ENCODE measurements around the gene CCNL2. TPM values are rescaled to one million over a fixed set of nuclear protein-coding genes. Genes with fewer than 3 reads are reported as not detected.

Gene CCNL2
- total RNA-seq, 1 donor from 2014 or later = 225 TPM

DNA sequence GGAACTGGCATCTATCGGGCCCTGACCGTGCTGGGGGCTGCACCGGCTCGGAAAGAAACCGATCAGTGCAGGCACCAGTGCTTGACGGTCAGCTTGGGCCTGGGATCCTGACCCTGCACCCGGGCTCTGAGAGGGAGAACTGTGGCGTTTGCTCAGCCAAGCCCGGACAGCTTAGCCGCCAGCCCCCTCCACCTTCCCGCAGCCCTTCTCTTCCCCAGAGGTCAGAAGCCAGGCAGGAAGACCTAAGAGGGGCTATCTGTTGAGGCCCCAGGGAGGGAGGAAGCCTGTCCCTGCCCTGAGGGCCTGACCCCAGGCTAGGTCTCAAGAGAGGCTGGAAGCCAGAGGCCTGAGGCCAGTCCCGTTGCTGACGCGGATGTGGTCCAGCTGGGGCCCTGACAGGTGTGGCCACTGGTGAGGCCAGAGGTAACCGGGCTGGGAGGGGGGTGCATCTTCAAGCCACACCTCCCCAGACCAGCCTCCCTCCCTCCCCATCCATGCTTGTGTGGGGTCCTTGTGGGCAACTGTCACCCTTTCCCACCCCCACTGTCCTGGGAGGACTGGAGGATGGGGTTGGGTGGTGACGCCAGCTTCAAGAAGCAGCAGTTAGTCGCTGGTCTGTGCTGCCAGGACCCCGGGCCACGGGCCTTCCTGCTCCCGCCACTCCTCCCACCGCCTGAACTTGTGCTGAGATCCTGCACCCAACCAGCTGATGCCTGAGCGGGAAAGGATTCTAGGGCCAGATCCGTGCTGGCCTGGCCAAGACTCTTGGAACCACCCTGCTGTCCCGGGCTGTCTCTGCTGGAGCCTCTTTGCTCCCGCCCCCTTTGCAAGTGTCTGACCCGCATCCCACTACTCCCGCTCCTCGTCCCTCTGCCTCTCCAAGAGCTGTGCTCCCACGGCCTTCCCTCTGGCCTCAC lies 47.4 kb downstream of the CCNL2 start:
- CTCF ChIA-PET = interaction anchor here (1.3 kb wide), 1 partner anchor 19 kb away, joined by 4 read pairs; no protein-coding TSS in a partner anchor
- POLR2A ChIA-PET = no interaction called here
- Mint-ChIP-seq H3K36me3 (ENCODE audit: low read depth) (no peaks in the 10 kb centered on the region), H3K9me3 (no peaks in the 10 kb centered on the region), H3K4me3 (peak overlapping the region; percentile 59), H3K27ac (peak overlapping the region; percentile 43), H3K27me3 (peaks cover 12% of the 10 kb centered on the region), H3K4me1 (peaks cover 27% of the 10 kb centered on the region)
- TF ChIP-seq CTCF (IDR thresholded peaks at IDR 0.05) = no peak
- DNase-seq = no peak
- ATAC-seq (ENCODE audit: low read depth) = no peak
- intact Hi-C loops (cut with micrococcal nuclease) = loop anchor here (5.0 kb wide), 1 partner anchor 91 kb away; no protein-coding TSS in a partner anchor

DNA sequence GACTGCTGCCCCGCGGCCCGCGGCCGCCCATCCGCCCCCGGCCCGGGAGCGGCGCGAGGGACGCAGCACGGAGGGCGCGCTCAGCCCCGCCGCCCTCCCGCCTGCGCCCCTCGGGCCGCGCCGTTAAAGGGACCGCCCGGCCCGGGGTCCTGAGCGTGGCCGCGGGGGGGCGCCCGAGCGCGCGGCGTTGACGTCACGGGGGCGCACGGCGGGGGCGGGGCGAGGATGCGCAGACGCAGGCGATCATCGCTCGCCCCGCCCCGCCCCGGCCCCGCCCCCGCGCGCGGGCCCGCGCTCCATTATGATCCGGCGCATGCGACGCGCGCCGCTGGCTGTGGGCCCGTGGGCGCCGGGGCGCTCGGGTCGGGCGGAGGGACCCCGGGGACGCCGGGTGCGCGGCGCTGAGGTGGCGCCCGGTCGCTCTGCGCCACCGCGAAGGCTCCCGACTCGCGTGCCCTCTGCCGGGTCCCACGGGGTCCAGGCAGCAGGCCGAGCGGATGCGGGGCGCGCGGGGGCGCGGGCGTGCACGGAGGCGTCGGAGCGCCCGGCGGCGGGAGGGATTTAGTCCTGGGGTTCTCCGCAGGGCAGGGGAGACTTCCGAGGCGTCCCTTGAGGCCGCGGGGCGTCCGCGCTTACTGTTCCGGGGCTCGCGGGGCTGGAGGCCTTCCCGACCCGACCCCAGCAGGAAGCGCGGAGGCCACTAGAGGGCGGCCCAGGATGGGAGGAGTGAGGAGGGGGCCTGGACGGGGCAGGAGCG lies 49.7 kb downstream of the CCNL2 start, which contains the start of gene DVL1:
DVL1 (minus strand) TSS at position 163 of the 757 bp plus-strand sequence. CDS start 353 bp downstream, outside the sequence.
- Mint-ChIP-seq H3K4me1 (peaks cover 30% of the 10 kb centered on the region), H3K27ac (no peak within 1 kb of the TSS), H3K4me3 (peak within 1 kb of the TSS; percentile 77), H3K36me3 (ENCODE audit: low read depth) (no peaks in the 10 kb centered on the region), H3K9me3 (no peaks in the 10 kb centered on the region), H3K27me3 (peaks cover 12% of the 10 kb centered on the region)
- DNase-seq (peak; percentile 75), ATAC-seq (ENCODE audit: low read depth) (peak; percentile 84)
- intact Hi-C loops (cut with micrococcal nuclease) = loop anchor here (1.0 to 5.0 kb wide), 4 partner anchors 25 to 93 kb away; partner anchors contain the start of genes AURKAIP1, CPTP, INTS11 and PUSL1
- TF ChIP-seq CTCF (IDR thresholded peaks at IDR 0.05) = no peak
- CTCF ChIA-PET = no interaction called here
- POLR2A ChIA-PET = interaction anchor here (1.2 kb wide), 1 partner anchor 317 kb away, joined by 3 read pairs; no protein-coding TSS in a partner anchor

GRCh38 chr1:1348420-1349255 lies 50.5 kb downstream of the CCNL2 start:
- Mint-ChIP-seq H3K9me3 (no peaks in the 10 kb centered on the region), H3K4me3 (peak overlapping the region; percentile 77), H3K4me1 (peaks cover 27% of the 10 kb centered on the region), H3K27ac (no peak overlapping the region), H3K27me3 (peaks cover 10% of the 10 kb centered on the region), H3K36me3 (ENCODE audit: low read depth) (no peaks in the 10 kb centered on the region)
- no peak for TF ChIP-seq CTCF (IDR thresholded peaks at IDR 0.05)
- ATAC-seq (ENCODE audit: low read depth) (peak; percentile 47), DNase-seq (no peak)
- CTCF ChIA-PET = interaction anchor here (0.8 kb wide), 1 partner anchor 156 kb away, joined by 3 read pairs; no protein-coding TSS in a partner anchor
- POLR2A ChIA-PET = interaction anchor here (0.5 to 1.4 kb wide), 7 partner anchors 24 to 316 kb away, joined by 3 to 10 read pairs (median 3); partner anchors contain the start of genes AURKAIP1, CCNL2, CPTP and INTS11
- intact Hi-C loops (cut with micrococcal nuclease) = loop anchor here (1.0 kb wide), 3 partner anchors 24 to 40 kb away; partner anchors contain the start of genes AURKAIP1, CPTP, INTS11 and PUSL1

DNA sequence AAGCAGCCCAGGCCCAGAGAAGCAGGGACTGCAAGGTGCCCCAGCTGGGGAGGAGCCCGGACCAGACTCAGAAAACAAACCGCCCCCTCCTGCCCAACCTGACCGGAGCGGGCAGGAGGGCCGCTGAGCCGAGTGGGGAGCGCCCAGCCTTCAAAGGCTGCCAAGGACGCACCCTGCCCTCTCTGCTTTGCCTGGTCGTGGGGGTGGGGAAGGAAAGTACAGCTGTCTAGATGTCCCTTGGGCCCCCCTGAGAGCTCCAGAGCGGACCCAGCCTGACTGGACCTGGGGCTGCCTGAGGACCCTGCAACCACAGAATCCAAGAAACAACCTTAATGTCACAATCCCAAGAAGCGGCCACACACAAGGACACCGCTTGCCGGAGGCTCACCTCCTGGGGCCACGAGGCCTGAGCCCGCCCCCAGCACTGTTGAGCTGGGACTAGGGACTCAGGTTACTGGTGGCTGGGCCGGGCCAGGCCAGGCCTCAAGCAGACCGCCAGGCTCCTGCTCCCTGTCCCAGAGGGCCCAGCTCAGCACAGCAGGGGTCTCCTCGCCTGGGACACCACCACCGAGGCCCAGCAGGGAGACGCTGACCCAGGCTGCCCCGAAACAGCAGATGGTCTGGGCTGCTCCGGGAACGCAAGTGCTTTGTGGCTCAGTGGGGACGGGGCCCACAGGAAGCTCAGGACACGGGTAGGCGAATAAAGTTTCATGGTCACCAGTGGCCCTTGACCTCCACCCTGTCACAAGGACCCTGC lies 51.3 kb downstream of the CCNL2 start:
- TF ChIP-seq CTCF (IDR thresholded peaks at IDR 0.05) = no peak
- Mint-ChIP-seq H3K27ac (no peak overlapping the region), H3K27me3 (peaks cover 9% of the 10 kb centered on the region), H3K9me3 (no peaks in the 10 kb centered on the region), H3K4me1 (peaks cover 22% of the 10 kb centered on the region), H3K36me3 (ENCODE audit: low read depth) (no peaks in the 10 kb centered on the region), H3K4me3 (peak overlapping the region; percentile 77)
- CTCF ChIA-PET = interaction anchor here (0.8 kb wide), 1 partner anchor 157 kb away, joined by 3 read pairs; no protein-coding TSS in a partner anchor
- intact Hi-C loops (cut with micrococcal nuclease) = no loop called here
- POLR2A ChIA-PET = interaction anchor here (0.6 to 1.4 kb wide), 6 partner anchors 23 to 316 kb away, joined by 3 to 10 read pairs (median 3); partner anchors contain the start of genes AURKAIP1, CCNL2, CPTP and INTS11
- no peak for DNase-seq
- no peak for ATAC-seq (ENCODE audit: low read depth)
